ENCODE data around the gene BAG1. TPM values are rescaled to one million over a fixed set of nuclear protein-coding genes. Genes with fewer than 3 reads are reported as not detected.
A peak's percentile ranks its signal among the peaks of the same experiment; 100 is the strongest.

The BAG1 gene
- total RNA-seq, 1 donor from 2014 or later, result 141 TPM

DNA sequence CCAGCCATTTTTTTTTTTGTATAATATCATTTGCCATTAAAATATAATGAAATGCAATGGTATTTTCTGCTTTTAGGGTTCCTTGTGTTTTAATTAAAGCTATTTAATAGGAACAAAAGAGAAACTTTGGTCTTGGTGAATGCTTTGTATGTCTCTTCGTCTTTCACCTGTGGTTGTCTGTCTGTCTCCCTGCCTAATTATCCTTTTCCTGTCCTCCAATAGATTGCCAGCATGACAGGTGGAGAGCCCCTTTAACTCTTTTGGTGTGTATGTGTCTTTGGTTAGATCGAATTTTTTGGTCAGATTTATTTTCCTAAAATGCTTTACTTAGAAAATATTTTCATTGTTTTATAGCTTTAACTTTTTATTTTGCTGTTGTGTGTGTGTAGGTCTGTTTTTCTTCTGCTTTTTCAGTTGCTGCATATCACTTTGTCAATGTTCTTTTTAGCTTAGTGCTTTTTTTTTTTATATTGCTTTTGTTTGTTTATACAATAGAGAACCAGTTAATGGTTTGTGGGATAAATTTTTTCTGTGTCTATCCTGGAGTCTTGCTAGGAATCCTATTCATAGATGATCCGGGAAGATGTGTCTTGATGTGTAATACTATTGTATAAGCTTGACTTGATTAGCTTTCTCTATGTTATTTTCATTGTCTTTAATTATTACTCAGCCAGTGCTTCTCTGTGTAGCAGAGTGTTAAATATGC, 8.9 kb upstream of the BAG1 start:
- no peak for DNase-seq

DNA sequence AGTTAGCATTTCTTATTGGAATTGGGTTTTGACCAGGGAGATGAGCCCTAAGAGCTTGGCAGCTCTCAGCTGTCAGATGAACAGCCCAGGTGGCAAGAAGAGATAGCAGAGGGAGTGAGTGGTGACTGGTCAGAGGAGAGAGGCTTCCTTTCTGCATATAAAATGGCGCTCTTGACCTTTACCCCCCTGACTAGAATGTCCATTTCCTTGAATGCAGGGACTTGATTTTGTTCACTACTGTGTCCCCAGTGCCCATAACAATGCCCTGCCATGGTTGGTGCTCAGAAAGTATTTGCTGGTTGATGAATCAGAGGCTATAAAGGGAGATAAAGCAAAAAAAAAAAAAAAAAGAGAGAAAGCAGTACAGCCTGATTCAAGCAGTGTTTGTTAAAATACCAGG, 7.6 kb upstream of the BAG1 start:
- DNase-seq, result no peak

DNA sequence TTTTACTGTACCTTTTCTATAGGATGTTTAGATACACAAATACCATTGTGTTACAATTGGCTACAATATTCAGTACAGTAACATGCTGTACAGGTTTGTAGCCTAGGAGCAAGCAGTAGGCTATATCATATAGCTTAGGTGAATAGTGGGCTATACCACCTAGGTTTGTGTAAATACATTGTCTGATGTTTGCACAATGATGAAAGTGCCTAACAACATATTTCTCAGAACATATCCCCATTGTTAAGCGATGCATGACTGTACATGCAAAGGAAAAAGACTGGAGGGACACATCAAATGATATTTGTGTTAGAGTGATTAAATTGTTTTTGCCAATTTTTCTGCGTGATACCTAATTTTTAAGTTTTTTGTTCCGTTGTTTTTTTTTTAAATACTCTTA, 5.6 kb upstream of the BAG1 start:
- DNase-seq, result peak; percentile 14

DNA sequence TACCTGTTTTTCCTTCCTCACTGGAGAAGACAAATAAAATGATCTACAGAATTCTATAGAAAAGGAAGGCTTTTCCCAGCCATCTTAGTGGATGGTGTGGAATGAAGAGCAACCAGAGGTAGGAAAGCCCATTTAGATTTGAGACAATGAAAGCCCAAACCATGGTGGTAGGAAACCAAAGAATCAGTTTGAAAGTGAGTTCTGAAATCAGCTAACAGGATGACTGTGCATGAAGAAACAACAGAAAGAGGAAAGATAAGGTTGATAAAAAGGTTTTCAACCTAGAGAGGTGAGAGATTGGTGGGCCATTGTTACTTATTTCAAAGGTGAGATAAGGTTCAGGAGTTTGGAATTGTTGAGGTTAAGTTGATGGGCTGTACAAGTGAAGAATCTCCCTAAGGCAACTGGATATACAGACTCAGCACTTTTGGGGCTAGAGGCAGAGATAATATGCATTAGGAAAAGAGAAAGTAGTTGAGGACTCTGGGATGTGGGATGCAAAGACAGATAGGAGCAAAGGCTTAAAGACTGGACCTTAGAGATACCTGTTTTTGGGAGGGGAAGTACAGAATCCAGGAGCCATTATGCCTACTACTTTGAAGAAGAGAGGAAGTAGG, 2.8 kb upstream of the BAG1 start:
- no peak for DNase-seq

DNA sequence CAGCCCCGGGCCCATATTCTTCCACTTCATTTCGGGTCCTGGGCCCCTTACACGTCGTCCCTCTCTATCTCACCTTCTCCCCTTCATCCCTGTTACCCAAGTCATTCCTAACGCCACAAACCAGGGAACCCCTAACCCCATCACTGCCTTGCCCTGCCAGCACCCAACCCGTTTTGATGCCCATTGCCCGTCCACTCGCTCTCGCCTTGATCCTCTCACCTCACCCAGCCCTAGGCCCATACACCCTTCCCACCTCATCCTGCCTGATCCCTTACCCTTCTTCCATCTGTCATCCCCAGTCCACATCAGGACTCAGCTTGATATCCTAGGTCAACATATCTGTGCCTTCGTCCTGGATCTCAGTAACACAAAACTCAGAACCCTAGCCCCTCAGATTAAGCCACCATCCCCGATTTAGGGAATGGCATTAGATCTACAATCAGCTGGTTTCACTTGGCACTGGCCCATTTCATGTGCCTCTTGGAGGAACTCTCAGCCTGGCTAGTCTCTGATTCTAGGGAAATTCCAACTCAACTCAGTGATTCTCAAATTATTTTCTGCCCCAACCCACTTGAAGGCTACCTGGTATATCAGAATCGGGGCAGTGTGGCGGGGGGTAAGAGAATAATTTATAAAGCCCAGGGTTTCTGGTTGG, 830 bp upstream of the BAG1 start:
- no peak for DNase-seq

DNA sequence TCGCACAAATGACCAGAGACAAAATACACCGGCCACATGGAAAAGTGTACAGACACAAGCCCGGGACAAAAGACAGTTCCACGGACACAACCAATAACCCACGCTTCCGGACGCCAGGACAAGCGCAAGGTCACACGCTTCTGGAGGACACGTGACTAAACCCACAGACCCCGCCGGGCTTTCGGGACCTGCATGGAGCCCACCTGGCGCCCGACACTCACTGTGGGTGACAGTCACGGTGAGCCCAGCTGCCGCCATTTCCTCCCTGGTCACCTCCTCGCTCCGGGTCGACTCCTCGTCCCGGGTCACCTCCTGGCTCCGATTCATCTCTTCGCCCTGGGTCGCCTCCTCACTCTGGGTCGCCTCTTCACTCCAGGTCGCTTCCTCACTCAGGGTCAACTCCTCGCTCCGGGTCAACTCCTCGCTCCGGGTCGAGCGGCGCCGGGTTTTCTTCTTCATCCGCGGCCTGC, 470 bp downstream of the BAG1 start:
- DNase-seq, result peak; percentile 62

DNA sequence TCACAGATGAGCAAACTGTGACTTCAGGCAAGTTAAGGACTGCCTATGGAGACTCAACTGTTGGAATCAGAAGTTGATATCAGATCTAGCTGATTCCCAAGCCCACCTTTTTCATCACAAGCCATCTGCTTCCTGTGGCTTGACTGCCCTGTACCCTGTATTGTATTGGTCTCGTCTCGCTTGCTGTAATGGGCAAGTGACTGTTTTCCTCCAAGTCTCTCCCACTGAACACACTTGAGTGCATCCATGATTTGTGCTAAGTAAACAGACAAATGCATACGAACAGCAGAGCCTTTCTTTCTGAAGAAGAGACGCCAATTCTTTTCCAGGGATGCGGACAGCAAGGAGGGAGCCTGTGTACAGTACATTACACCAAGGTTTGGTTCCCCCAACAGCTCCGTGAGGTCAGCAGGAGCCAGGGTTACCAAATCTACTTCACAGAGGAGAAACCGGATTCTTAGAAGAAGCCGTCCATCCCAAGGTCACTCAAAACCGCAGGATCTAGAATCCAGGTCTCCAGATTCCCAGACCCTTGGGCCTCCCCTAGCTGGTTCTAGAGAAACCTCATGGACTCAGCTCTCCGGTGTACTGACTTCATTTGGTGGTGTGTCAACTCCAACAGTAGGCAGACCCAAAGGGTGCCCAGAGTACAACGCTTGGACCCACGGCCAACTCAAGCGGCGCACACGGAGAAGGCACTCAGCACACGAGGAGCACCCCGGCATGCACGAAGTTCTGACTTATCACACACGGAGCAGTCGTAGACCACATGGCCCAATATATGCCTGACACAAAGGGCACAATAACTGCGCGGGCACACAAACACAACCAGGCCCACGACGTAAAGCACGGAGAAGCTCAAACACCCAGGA, 1.1 kb downstream of the BAG1 start:
- no peak for DNase-seq

DNA sequence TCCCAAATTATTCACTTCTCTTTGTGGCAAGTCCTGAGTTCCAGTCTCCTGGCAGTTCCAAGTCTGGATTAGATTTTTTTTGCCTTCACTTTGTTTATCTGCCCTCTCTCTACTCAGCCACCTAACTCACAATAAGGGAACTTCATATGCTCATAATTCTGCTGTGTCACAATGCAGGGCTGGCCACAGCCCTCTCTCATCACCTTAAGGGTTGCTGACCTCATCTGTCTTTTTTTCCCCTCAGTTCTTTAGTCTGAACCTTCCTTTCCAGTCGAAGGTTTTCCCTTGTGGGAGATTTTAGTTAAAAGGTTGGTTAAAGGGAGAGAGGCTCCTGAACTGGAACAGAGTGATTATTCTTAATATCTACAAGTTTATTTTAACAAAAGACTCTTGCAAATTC, 4.1 kb downstream of the BAG1 start:
- no peak for DNase-seq

DNA sequence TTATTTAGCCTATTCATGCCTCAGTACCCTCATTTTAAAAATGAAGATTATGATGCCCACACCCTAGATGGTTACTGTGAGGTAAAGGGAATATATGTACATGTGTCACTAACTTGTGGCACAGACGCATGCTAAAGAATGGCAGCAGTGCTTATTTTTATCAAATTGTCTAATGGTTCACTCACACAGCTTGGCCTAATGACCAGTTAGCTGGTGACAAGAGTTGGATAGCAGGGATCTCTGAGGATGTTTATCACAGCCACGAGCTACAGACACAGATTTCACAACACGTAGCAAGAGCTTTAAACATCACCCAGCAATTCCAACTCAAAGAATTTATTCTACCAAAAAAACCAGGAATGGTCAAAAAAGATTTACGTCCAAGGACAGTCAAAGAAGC, 7.2 kb downstream of the BAG1 start:
- DNase-seq, result no peak

DNA sequence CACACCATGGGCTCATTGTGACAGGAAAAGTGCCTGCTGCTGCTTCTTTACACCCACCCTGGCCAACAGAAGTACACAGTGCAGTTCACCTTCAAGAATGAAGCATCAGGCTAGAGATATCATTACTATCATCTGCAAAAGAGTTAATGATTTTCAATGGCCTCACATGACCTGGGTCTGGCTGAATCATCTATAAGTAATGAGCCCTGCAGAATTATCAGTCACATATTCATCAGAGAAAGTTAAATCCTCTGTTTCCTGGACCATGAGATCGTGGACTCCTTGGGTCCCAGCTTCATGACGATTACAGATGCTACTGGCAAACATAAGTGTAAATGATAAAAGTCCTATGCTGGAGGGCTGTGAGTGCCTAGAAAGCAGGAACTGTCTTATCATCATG, 8.3 kb downstream of the BAG1 start:
- DNase-seq, result no peak

DNA sequence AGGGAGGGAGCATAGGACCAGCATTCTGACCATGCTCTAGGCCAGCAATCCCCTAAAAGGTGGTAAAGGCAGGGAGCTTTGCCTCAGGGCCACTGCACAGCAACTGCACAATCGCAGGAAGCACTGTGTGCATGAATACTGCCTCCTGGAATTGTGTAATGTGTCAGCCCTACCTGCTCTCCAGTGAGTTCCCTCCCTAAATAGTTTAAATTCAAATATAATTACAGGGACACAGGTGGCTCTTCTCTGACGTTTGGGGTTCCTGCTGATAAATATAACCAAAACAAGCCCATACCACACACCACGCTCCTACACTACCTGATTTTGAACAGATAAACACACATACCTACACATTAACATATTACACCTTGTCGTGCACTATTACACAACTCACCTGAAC, 9.0 kb downstream of the BAG1 start:
- DNase-seq, result no peak

DNA sequence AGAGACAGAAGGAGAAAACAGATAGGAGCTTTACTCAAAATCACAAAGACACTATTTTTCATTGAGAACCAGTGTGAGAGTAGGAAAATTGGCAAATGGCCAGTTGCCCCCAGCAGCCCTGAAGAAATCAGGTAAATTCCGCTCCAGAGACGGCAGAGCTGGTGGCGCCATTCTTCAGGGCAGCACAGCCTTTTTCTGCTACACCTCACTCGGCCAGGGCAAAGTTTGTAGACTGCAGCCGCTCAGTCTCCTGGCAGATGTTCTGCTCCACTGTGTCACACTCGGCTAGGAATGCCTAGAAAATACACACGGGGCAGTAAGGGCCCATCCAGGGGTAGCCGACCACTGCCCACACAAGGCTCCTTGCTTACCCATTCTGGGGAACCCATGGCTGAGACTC, 9.5 kb downstream of the BAG1 start:
- DNase-seq, result no peak

DNA sequence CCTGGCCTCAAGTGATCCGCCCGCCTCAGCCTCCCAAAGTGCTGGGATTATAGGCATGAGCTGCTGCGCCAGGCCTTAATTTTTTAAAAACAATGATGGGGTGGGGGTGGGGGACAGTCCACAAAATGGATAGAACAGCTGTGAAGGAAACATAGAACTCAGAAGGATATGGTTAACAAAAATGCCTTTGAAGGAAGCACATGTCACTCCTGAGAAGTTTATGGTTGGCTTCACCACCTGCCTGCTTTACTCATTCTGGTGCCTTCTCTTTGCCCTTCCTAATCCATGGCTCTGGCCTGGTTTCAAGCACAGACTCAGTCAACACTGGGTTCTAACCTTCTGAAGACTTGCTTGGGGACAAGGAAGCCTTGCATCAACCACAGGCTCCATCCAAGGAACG, 10.3 kb downstream of the BAG1 start:
- DNase-seq, result no peak

DNA sequence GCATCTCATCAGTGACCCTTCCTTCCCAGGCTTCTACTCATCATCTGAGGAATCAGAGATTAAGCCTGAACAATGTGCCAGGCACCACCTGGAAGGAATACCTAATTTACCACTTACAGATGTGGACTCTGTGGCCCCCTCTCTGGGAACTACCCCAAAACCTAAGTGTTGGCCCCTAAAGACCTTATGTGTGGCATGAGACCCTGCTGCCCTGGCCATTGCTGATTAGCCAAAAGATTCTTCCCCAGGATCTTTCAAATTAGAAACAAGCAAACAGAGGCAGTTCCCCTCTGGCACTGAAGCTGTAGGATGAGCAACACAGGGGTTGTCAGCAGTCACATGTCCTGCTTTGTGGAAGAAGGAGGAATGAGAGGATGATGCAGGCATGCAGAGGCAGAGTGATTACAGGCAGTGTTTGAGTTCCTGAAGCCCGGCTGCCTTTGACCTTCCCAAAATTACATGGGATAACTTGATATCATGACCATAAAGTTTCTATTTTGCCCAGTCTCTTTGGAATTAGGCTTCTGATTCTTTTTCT, 14.0 kb downstream of the BAG1 start:
- no peak for DNase-seq

DNA sequence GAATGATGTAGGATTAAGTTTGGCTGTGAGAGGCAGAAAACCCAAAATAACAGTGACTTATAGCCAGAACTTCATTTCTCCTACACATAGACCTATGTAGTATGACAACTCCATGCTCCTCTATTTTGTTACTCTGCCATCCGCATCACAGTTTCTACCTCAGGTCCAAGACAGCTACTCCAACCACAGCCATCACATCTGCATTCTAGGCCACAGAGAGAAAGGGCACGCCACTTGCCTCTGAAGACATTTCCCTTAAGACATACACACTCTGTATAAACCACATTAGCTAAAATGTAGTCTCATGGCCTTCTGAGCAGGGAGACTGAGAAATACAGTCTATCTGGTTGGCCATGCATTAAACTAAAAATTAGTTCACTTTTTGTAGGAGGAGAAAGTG, 14.5 kb downstream of the BAG1 start:
- no peak for DNase-seq

DNA sequence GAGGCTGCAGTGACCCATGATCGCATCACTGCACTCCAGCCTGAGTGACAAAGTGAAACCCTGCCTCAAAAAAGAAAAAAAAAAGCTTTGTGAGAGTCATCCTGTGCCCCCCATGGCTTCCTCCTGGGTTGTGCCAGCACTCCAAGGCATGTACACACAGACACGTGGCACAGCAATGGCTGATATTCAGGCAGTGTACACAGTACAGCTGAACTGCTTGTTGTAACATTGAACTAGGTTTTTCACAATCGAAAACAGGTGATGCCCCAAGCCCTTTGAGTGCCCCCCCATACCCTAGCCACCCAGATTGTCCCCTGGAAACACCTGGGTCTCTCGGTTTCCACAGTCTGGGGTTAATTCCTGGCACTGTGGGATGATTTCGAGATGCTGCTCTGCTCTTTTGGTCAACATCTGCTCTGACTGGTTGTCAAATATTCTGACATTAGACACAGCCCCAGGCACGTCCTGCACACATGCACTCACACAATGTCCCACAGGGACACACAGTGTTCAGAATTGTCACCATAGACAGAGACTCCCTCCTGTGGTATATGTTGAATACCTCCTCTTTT, 15.3 kb downstream of the BAG1 start:
- no peak for DNase-seq

DNA sequence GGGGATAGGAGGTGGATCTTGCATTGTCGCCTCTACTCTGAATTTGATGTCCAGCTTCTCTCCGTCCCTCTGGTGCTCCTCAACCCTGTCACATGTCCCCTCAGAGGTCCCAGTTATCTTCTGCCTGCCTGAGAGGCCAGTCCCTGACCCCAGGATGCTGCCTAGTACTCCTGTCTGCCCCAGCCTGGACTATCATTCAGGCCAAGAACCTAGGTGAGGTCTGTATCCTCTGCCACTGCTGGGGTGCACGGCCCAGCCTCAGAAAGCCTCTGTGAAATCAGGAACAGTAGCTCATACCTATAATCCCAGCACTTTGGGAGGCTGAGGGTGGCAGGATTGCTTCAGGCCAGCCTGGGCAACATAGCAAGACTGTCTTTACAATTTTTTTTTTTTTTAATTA, 15.9 kb downstream of the BAG1 start:
- DNase-seq, result no peak

DNA sequence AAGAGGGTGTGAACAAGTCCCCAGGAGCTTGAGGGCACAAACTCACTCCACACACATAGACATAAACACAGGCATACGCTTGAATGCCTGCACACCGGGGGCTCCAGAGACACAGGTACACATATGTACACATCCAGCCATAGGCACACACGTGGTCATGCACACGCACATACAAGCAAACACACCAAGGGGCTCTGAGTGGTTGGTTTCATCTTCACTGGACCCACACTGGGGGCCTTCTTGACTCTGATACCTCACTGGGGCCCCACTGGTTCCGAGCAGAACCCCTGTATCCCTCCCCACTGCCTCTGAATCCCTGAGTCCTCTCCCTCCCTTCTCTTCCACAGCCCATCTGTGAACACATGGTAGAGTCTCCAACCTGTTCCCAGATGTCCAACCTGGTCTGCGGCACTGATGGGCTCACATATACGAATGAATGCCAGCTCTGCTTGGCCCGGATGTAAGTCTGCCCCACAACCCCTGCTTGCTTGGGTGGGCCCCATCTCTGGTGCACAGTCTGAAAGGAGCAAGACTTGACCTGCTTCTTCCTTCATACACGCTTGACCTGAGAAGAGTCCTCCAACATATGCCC, 18.1 kb downstream of the BAG1 start:
- no peak for DNase-seq

DNA sequence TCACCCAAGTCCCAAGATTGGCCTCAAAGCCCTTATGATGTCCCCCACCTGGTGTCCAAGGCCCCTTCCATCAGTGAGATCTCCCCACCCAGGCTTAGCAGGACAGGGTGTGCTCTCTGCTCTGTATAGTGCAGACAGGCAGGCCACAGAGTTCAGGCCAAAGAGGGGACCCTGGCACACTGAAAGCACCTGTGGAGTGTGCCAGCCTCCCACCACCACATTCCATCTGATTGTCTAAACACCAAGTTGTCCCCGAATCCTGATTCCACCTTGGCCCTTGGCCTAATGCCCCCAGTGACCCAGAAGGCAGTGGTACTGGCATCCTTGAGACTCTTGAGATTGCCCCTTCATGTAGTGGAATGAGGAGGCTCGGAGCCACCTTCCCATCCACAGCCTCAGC, 19.2 kb downstream of the BAG1 start:
- no peak for DNase-seq

DNA sequence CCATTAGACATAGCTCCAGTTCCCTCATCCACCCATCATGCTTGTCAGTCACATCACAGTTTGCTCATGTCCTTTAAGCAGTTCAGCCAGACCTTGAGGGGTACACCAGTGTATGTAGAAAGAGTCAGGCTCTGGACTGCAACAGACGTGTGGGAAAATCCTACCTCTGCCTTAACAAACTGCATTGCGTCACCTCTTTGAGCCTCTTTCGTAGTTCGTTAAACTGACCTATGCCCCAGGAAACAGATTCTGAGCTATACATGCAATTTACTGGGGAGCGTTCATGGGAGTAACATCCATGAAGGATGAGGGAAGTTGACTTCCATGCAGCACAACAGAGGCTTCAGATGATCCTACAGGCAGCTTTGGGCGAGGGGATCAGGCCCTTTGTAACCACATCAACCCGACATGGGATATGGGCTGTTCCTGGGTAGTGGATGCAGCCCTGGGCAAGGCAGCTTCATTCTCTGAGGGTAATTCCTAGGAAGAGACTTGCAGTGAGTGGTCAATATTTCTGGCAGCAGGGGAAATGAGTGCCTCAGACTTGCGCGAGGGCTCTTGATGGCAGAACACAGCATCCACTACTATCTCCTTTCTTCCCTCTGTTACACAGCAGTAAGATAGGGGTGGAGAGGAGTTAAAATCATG, 20.2 kb downstream of the BAG1 start:
- no peak for DNase-seq

DNA sequence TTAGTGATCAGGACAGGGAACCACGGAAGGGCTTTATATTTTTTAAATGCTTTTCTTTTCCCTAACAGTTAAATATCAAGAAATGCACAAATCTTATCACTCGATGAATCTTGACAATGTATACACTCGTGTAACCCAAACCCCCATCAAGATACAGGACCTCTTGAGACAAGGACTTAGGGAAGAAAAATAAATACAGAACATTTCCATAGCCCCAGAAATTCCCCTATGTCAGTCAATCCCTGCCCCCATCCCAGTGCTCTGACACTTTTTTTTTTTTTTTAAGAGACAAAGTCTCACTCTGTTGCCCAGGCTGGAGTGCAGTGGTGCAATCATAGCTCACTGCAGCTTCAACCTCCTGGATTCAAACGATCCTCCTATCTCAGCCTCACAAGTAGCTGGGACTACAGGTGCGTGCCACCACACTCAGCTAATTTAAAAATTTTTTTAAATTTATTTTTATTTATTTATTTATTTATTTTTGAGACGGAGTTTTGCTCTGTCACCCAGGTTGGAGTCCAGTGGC, 21.8 kb downstream of the BAG1 start:
- DNase-seq, result no peak

Measured in tongue (tissue), 2 donors.